K562 (cell line): ENCODE results near the gene ETS2. TPM values are rescaled to one million over a fixed set of nuclear protein-coding genes. Genes with fewer than 3 reads are reported as not detected.

ENCODE experiments used
- ATAC-seq: fragments of 200-7000 bp; cut with Tn5 transposase; 3 replicates; pipeline ENCODE4 v1.9.1; 2020; ENCODE audit warnings: moderate library complexity
- BruUV-seq: library from RNA; stranded (reverse); fragments of 400-500 nt; replicated peaks from 2 replicates; lab custom pipeline; 2021; lab: Mats Ljungman, UMichigan
- CTCF ChIA-PET: fragments of 300-600 bp; formaldehyde crosslinking; extraction: SDS; loops from one replicate; lab custom pipeline; 2021; ENCODE audit warnings: low intra/inter-chr PET ratio; lab: Yijun Ruan, JAX
- POLR2A ChIA-PET: fragments of 300-600, 350-650 bp; sonication (Branson Sonifier 250); formaldehyde crosslinking; extraction: SDS; loops from one replicate; lab custom pipeline; 2021; ENCODE audit warnings: antibody characterized with exemption, inconsistent platforms; lab: Yijun Ruan, JAX
- DNase-seq, 4 experiments: peaks; one replicate each; pipeline versions ENCODE4 v3.0.0 to v3.0.0-alpha.2; 2011 to 2018; ENCODE audit warnings: low spot score in 3 of 4, mixed read lengths in 3 of 4; ENCODE audit errors: extremely low read depth in 1 of 4
- FAIRE-seq: peaks from 2 replicates; lab custom pipeline; 2011; peaks lifted over from hg19 to GRCh38; lab: Jason Lieb, UNC
- H2AFZ ChIP-seq: 2 replicates; pipeline ENCODE4 v1.6.0; 2011; ENCODE audit warnings: low read depth, low read length, control low read depth, inconsistent platforms
- H3K27ac ChIP-seq: fragments of 200-600 bp; 3 replicates; pipeline ENCODE4 v1.8.0; 2011; ENCODE audit warnings: low read depth, mild to moderate bottlenecking, control low read depth, inconsistent platforms, low read length, moderate library complexity, mixed read lengths; ENCODE audit errors: extremely low read depth
- H3K27me3 ChIP-seq, 2 experiments: fragments of 300-600 bp in 1 of 2; 2 replicates in 1 of 2; 3 replicates in 1 of 2; pipeline versions ENCODE4 v1.6.0 to v1.8.0; 2011; ENCODE audit warnings: inconsistent platforms in 2 of 2, low read length in 2 of 2, mild to moderate bottlenecking in 1 of 2, mixed read lengths in 1 of 2, moderate library complexity in 1 of 2; ENCODE audit not compliant: control insufficient read depth in 2 of 2, insufficient read depth in 2 of 2
- H3K36me3 ChIP-seq: fragments of 300-600 bp; 3 replicates; pipeline ENCODE4 v1.8.0; 2011; ENCODE audit warnings: mild to moderate bottlenecking, low read length, inconsistent platforms; ENCODE audit not compliant: control insufficient read depth, insufficient read depth
- H3K4me1 ChIP-seq, 2 experiments: fragments of 200-600 bp in 1 of 2; replicated peaks in 1 of 2; 2 replicates in 1 of 2; 3 replicates in 1 of 2; pipeline versions ENCODE4 v1.5.1 to v1.8.0; 2011; ENCODE audit warnings: inconsistent platforms in 2 of 2, low read length in 2 of 2, mild to moderate bottlenecking in 1 of 2, mixed read lengths in 1 of 2, moderate library complexity in 1 of 2; ENCODE audit not compliant: control insufficient read depth in 2 of 2, insufficient read depth in 2 of 2
- H3K4me2 ChIP-seq: 2 replicates; pipeline ENCODE4 v1.6.1; 2011; ENCODE audit warnings: low read length, control low read depth, inconsistent platforms, mixed read lengths; ENCODE audit not compliant: insufficient read depth
- H3K4me3 ChIP-seq: fragments of 200-600 bp; sonication (generic), shearing (Covaris generic); 2 replicates; pipeline ENCODE4 v1.5.1; 2016; ENCODE audit warnings: control low read depth, inconsistent platforms
- H3K79me2 ChIP-seq: fragments of 200-600 bp; 3 replicates; pipeline ENCODE4 v1.8.0; 2011; ENCODE audit warnings: low read length, inconsistent platforms; ENCODE audit not compliant: control insufficient read depth, insufficient read depth
- H3K9ac ChIP-seq, 2 experiments: 2 replicates each; pipeline versions ENCODE4 v1.6.0 to v1.6.1; 2011; ENCODE audit warnings: low read depth in 2 of 2, low read length in 2 of 2, control low read depth in 1 of 2, inconsistent platforms in 1 of 2, mild to moderate bottlenecking in 1 of 2, mixed read lengths in 1 of 2; ENCODE audit not compliant: insufficient read depth in 1 of 2
- H3K9me1 ChIP-seq: one replicate; pipeline ENCODE4 v1.6.0; 2011; ENCODE audit warnings: inconsistent platforms, mild to moderate bottlenecking, low read length, moderate library complexity; ENCODE audit not compliant: control insufficient read depth, insufficient read depth
- H3K9me3 ChIP-seq: replicated peaks from 2 replicates; pipeline ENCODE4 v1.5.1; 2011; ENCODE audit warnings: low read depth, low read length, inconsistent platforms; ENCODE audit not compliant: control insufficient read depth, insufficient read depth
- H4K20me1 ChIP-seq: replicated peaks from 2 replicates; pipeline ENCODE4 v1.6.1; 2011; ENCODE audit warnings: low read length, inconsistent platforms, mixed read lengths; ENCODE audit not compliant: control insufficient read depth, insufficient read depth
- CTBP1 ChIP-seq: fragments of 450-650 bp; IDR thresholded peaks from 2 replicates; pipeline ENCODE4 v1.6.1; 2016; ENCODE audit warnings: borderline replicate concordance
- MEF2D ChIP-seq: conservative IDR thresholded peaks from 2 replicates; pipeline ENCODE4 v1.6.1; 2016; ENCODE audit warnings: low read depth, missing genetic modification characterization, missing compliant biosample characterization
- POU5F1 ChIP-seq: fragments of 150-350 bp; IDR thresholded peaks from 2 replicates; pipeline ENCODE4 v1.6.1; 2014; ENCODE audit warnings: borderline replicate concordance, low read length, low read depth, mild to moderate bottlenecking; ENCODE audit not compliant: partially characterized antibody
- ZNF347 ChIP-seq: fragments of 450-650 bp; formaldehyde crosslinking; IDR thresholded peaks from 2 replicates; pipeline ENCODE4 v1.4.0; 2020; ENCODE audit warnings: low read depth, mild to moderate bottlenecking, moderate library complexity
- WGBS: fragments of 100-300 bp; shearing (Covaris generic); methylation state at CpG from one replicate; pipeline ENCODE4 v1.1.6; 2016; ENCODE audit warnings: low coverage, mixed read lengths; ENCODE audit not compliant: insufficient coverage; ENCODE audit errors: missing lambda C conversion rate; 5-methylcytosine and 5-hydroxymethylcytosine counted together
- in situ Hi-C: fragments of 300-500 bp; cut with MboI; formaldehyde crosslinking; loops from 4 replicates; pipeline ENCODE4 v1.15.0; 2018; ENCODE audit warnings: inconsistent platforms, mixed read lengths
- intact Hi-C: fragments of 100-400 bp; cut with micrococcal nuclease; formaldehyde crosslinking; loops from 2 replicates; pipeline ENCODE4 v1.14.2; 2022
- polyA plus RNA-seq, 8 experiments: library from polyadenylated mRNA; depleted of rRNA in 4 of 8; stranded (reverse) in 5 of 8; unstranded in 3 of 8; fragments of >200 nt; fragmentation: Nextera tagmentation in 2 of 8; fragmentation: Illumina TruSeq in 1 of 8; extraction: Ambion mirVana in 2 of 8; extraction: Trizol in 1 of 8; gene quantifications; 2 replicates each; pipeline versions ENCODE4 v1.2.1 to v1.2.3, GENCODE V29; 2011 to 2014; ENCODE audit warnings: inconsistent platforms in 1 of 8, missing spikeins in 1 of 8
- total RNA-seq, 7 experiments: library from RNA; depleted of rRNA in 6 of 7; stranded (reverse); fragments of >200 nt in 6 of 7; fragmentation: Illumina TruSeq in 2 of 7; extraction: Trizol in 2 of 7; gene quantifications; 2 replicates each; pipeline versions ENCODE4 v1.2.1 to v1.2.3, GENCODE V29; 2011 to 2021; ENCODE audit warnings: low replicate concordance in 1 of 7

Gene ETS2
- total and polyA plus RNA-seq, 9 of the 15 experiments (the other 6 are each of a cell fraction or from before 2014, with no cell fraction given), result 1.7 to 24.4 (median 12.2) TPM

- intact Hi-C loops (loop anchor here (10.0 kb wide), 1 partner anchor 115 kb away; no protein-coding TSS in a partner anchor), in situ Hi-C loops (no loop called here)
- POLR2A ChIA-PET, result interaction anchor here (0.6 to 1.4 kb wide), 3 partner anchors 9 to 194 kb away, joined by 3 to 6 read pairs (median 3); no protein-coding TSS in a partner anchor
- Histone ChIP-seq H3K27me3 (no peaks in the 10 kb centered on the region), H2AFZ (peak overlapping the region; percentile 44; the same call in 1 of the 2 replicates), H3K27ac (no peak overlapping the region), H3K4me1 (peaks cover 34 to 60% of the 10 kb centered on the region in 2 experiments), H4K20me1 (no peaks in the 10 kb centered on the region), H3K4me2 (no peak overlapping the region), H3K9me1 (no peaks in the 10 kb centered on the region), H3K9ac (no peak overlapping the region), H3K36me3 (no peaks in the 10 kb centered on the region), H3K4me3 (no peak overlapping the region), H3K79me2 (no peaks in the 10 kb centered on the region), H3K9me3 (no peaks in the 10 kb centered on the region)
- 69% methylated on average over 5 of the region's 5 CpGs for WGBS
- no TSS peak for BruUV-seq
- FAIRE-seq, result no peak
- no peak for ATAC-seq
- CTCF ChIA-PET, result interaction anchor here (0.7 kb wide), 2 partner anchors 36 to 767 kb away, joined by 3 to 5 read pairs; no protein-coding TSS in a partner anchor
- TF ChIP-seq MEF2D (tag) (no peak), CTBP1 (no peak), ZNF347 (no peak), POU5F1 (no peak)
- DNase-seq, result no peak
These were observed 5.5 kb upstream of the ETS2 start for GRCh38 chr21:38800046-38800758.
